Kasumi-1 (cell line): ENCODE measurements around the gene ACKR4.

Source experiments
- DNase-seq, 2 experiments: peaks; one replicate each; lab custom pipeline; 2025; lab: John Stamatoyannopoulos, UW

ACKR4 gene

GRCh38 chr3:132641837-132642538 is 44.9 kb downstream of the ACKR4 start:
- peak; percentile 71 to 88 for DNase-seq

DNA sequence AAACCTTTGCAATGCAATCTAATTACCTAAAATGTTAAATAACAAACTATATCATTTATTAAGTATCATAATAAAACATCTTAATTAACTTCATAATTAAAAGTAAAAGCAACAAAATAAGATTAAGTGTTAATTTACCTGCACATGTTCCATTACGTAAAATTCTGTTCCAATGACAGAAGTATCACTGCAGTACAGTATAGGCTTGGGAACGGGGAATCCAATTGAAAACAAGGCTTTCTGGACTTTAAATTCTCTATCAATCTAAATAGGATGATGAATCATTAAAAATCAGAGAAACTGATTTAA is 45.4 kb downstream of the ACKR4 start:
- DNase-seq: no peak

- no peak for DNase-seq
Measured at GRCh38 chr3:132643366-132643765, 46.3 kb downstream of the ACKR4 start.

GRCh38 chr3:132645058-132645457 is 48.0 kb downstream of the ACKR4 start:
- DNase-seq: no peak

DNA sequence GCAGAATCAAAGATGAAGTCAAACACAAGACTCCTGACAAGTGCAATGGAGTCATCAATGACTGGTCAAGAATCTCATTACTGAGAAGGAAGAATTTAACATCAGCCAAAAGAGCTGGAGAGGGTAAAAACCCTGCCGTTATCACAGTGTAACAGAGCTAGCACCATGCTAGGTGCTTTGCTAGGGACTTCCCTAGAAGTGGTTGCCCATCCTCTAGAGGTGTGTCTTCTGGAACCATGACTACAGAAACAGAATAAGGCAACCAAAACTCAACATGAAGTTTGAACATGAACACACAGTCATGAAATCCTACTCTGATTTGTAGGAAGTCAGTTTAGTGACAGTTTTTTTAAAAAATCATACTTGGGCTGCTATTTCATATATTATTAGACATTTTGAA is 53.1 kb downstream of the ACKR4 start:
- no peak for DNase-seq
